Islet of Langerhans (tissue), 1 donor: ENCODE data around the gene PAQR8.

Experiments used
- FAIRE-seq: peaks from one replicate; lab custom pipeline; 2011; peaks lifted over from hg19 to GRCh38; lab: Jason Lieb, UNC

PAQR8 gene

DNA sequence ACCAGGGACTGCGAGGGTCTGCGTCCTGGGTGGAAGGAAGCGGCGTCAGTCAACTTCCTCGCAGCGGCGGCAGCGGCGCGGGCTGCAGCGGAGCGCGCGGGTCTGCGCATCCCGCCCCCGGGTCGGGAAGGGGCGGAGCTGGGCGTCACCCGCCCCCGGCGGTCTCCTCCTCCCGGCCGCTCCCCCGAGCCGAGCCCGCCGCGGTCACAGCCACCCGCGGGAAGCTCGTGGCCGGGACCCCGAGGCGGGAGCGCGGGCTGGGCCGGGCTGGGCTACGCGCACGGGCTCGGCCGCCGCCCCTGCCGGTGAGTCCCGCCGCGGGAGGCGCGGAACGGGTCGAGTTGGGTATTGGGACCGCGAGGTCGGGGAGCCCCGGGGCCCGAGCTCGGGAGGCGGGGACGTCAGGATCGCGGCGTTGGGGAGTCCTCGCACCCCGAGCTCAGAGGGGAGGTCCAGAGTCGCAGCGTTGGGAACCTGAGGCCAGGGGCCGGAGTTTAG, at the start of gene PAQR8:
PAQR8 (plus strand) TSS at position 207 of the 498 bp plus-strand sequence. CDS start 41,063 bp downstream, outside the sequence.
- FAIRE-seq, result no peak

GRCh38 chr6:52312461-52312860, 49.5 kb upstream of the PAQR8 start:
- FAIRE-seq, result no peak

DNA sequence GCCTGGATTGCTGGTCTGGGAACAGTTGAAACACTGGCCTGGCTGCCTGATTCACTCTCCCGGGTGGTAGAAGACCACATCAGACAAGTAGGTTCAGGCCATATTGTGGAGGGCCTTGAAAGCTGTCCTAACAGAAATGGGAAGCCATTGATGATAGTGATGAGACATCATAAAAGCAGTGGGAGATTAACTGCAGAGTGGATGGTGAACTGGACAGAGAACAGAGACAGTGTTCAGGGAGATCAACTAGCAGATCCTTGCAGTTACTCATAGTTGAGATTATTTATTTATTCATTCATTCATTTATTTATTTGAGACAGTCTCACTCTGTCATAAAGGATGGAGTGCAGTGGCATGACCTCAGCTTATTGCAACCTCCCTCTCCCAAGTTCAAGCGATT, 47.2 kb upstream of the PAQR8 start:
- no peak for FAIRE-seq

DNA sequence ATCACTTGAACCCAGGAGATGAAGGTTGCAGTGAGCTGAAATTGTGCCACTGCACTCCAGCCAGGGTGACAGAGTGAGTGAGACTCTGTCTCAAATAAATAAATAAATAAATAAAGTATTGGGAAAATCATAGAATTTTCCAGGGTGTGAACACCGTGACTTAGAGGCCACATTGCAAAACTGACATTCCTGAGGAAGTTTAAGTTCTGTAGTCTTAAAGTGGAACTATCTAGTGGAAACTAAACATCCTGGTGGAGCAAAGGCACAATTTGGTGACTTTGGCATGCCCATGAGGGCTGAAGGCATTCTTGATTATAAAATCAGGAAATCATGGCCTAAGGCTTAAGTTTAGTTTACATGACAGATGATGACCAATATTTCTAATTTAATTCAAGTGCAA, 44.7 kb upstream of the PAQR8 start:
- no peak for FAIRE-seq

DNA sequence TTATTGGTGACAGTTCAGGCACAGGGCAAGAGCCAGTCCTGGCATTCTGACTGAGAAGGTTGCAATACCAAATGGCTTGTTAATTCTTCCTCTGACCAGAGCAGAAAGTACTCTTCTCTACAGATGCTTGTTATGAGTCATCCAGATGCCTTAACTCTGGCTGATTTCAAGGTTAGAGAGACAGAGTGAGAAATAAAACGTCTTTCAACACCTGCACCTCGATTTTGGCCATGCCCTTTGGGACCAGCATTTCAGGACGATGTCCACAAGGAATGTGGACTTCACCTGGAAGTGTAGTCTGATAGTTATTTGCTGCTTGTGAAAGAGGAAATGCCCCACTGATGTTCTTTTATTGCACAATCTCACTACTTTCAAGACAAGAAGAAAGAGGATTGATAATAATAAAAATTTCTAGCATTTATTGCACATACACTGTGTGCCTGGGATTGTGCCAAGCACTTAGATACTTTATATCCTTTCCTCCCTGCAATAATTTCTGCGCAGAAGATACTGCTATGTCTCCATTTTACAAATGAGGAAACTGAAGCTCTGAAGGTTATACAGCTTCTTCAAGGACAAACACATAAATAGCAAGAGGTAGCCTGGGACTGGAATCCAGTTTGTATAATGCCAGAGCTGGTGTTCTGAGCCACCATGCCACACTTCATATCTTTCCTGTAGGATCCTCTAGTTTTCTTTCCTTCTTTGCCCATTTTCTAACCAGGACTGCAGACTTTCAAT, 43.9 kb upstream of the PAQR8 start:
- no peak for FAIRE-seq

DNA sequence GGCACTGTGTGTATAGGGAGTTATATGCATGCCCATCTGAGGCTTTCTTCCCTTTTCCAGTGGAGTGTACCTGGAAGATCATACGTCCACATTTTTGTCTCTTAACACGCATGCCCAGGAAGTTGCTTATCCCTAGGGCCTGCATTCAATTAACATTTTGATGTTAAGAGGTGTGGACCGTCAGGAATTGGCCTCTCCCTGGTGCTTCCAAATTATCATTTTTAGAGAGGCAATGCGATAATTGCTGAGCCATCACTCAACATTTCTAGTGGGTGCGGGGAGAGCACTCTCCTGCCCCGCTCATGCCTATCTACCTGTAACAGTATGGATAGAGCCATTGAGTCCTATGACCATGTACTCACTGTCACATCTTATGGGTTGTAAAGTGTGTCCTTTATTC, 37.8 kb upstream of the PAQR8 start:
- no peak for FAIRE-seq

DNA sequence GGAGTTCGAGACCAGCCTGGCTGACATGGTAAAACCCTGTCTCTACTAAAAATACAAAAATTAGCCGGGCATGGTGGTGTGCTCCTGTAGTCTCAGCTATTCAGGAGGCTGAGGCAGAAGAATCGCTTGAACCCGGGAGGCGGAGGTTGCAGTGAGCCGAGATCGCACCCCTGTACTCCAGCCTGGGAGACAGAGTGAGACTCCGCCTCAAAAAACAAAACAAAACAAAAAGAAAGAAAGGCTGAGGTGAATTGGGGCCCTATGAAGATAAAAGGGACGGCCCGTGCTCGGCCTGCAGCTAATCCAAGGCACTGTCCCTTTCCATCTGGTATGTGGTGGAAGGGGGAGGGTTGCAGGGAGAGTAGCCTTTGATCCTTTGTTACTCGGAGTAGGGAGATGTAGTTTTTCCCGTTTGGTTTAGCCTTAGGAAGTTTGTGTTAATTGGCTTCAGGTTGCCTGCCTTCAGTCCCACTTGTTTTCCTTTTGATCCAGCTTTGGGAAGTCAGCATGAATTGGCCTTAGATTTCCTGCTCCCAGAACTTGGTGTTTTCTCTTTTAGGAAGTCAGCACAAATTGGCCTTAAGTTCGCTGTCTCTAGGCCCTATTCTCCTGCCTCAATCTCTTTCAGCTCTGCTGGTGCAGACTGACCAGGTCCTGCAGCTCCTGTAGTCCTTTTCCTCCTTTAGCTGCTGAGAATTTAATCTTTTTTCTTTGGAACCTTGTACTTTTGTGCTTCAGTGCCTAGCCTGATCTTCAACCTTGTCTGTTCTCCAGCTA, 36.1 kb upstream of the PAQR8 start:
- no peak for FAIRE-seq

DNA sequence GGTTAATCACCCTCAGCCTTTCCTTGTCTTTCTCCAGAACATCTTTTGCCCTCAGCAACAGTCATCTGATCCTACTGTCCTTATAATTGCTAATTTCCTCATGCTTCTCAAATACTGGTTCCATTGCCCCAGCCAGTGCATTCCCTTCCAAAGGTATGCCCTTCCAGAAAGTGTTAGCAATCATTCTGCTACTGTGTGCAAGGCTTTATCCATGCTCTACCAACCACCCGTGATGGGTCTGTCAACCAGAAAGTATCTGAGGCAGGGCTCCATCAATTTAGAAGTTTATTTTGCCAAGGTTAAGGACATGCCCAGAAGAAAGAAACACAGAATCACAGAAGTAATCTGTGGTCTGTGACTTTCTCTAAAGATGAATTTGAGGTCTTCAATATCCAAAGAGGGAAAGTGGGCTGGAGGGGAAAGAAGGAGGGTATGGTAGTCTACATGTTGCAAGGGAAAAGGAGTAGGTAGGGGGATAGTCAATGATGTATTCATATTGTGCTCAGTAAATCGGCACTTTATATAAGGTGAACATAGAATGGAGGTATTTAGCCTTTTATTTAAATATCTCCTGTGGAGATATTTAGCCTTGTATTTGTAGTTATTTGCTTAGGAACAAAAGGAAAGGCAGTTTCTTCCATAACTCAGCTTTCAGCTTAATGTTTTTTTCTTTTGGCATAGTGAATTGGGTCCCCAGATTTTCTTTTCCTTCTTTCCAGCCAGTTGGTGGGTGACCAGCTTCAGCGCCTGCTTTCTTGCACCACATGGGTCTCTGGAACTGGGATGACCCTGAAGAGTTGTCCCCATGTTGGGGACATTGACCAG, 35.2 kb upstream of the PAQR8 start:
- no peak for FAIRE-seq

- no peak for FAIRE-seq
Observed at GRCh38 chr6:52328303-52328662, 33.7 kb upstream of the PAQR8 start.

DNA sequence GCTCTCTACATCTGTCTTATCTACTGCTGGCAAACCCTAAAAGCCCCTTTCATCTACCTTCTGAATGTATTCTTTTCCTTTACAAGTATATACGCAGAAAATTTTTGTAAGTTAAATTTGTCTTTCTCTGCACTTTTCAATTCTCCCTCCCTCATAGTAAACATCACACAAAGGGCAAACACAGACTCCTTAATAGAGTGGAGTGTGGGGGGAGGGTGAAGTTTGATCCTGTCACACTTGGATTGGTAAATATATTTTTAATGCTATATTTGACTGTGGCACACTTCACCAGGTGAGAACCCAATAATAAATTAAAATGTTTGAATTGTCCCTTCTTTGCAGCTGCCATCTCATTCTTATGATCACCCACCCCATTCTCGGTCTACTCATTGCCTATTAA, 33.2 kb upstream of the PAQR8 start:
- FAIRE-seq, result no peak

- no peak for FAIRE-seq
Observed at GRCh38 chr6:52330470-52330869, 31.5 kb upstream of the PAQR8 start.

DNA sequence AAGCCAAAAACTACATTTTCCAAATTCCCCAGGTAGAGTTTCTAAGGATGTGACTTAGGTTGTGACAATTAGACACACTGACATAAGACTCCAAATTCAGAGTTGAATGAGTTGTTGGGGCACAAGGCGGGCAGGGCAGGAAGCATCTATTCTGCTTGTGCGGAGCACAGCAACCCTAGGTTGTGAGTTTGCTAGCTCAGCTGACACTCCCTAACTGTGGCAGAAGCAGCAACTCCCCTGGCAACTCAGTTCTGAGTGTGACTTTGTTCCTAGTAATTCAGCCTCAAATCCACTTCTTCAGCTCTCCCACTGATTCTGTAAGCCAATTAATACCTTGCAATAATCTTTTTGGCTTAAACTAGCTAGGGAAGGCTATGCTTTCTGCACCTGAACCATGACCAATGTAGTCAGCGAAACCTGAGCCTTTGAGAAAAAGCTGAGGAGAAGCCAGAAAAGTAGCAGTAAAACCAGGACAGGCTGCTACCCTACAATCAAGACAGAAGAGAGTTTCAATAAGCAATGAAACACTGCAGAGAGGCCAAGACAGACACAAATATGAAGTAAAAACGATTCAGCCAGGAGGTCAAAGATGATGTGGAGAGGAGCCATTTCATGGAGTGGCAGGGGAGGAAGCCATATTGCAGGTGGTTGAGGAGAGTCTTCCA, 30.0 kb upstream of the PAQR8 start:
- no peak for FAIRE-seq

GRCh38 chr6:52333840-52334200, 28.1 kb upstream of the PAQR8 start:
- no peak for FAIRE-seq

DNA sequence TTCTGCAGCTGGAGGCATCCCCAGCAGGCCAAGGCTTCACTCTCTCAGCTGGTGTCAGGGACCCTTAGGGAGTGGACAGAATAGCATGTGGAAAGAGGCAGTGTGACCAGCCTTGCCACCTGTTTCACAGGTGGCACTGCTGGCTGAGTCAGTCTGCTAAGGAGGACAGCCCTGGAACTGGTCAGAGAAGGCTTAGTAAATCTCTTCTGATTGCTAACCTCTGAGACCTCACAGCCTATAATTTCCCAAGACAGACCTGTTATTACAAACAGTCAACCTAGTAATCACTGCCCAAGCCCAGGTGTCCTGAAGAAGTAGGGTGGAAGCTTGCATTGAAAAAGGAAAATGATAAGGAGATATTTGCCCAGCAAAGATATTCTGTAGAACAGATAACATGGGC, 26.4 kb upstream of the PAQR8 start:
- no peak for FAIRE-seq

- FAIRE-seq, result no peak
Observed at GRCh38 chr6:52336919-52337561, 24.9 kb upstream of the PAQR8 start.

GRCh38 chr6:52337633-52338290, 24.2 kb upstream of the PAQR8 start:
- no peak for FAIRE-seq

GRCh38 chr6:52340603-52340880, 21.4 kb upstream of the PAQR8 start:
- no peak for FAIRE-seq

- no peak for FAIRE-seq
Observed at GRCh38 chr6:52341561-52342260, 20.2 kb upstream of the PAQR8 start.

DNA sequence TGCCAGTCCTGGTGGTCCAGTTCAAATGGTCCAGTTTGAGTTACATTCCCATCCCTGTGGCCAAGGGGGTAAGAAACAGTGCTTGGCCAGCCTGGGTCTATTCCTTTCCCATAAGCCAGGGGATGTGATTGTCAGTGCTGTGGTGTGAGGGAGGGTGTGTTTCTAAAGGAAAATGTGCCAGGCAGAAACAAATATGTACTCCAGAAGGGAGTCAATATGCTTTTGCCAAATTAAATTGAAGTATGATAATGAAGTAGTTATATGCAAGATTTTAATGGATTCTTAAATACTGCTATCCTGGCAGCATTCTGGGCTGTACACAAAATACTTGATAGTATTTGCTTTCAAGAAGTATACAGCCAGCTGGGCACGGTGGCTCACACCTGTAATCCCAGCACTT, 16.6 kb upstream of the PAQR8 start:
- no peak for FAIRE-seq

- FAIRE-seq, result no peak
Observed at GRCh38 chr6:52346503-52346902, 15.4 kb upstream of the PAQR8 start.

DNA sequence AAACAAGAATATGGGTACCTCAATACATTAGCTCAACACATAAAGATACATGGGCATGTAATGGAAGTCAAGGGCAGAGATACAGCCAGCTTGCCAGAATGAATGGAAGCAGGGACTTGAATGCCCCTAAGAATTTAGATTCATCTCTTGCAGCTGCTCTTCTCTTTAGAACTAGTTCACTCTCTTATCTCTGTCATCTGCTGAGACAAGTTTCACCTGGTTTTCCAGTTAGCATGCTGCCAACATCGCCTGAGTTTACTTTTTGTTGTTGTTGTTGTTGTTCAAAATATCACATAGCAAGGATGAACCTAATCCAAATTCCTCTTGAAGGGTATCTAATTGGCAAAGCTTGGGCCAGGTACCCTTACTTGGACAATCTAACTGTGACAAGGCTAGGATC, 14.1 kb upstream of the PAQR8 start:
- no peak for FAIRE-seq
